ENCODE results near the gene MYL9. TPM values are rescaled to one million over a fixed set of nuclear protein-coding genes. Genes with fewer than 3 reads are reported as not detected.

MYL9 gene
- total RNA-seq, 1 experiment from 2014 or later = 49.3 TPM

- TF ChIP-seq ZBTB33 (IDR thresholded peaks at IDR 0.05; ENCODE audit: extremely low read depth, insufficient replicate concordance, low read length) (no peak), CTCF (IDR thresholded peaks at IDR 0.05 in 2 of 3, conservative IDR thresholded peaks at IDR 0.05 in 1 of 3; ENCODE audit: borderline replicate concordance in 1 of 3, insufficient read depth in 1 of 3, low read depth in 2 of 3, low read length in 2 of 3) (no peak), ZFX (IDR thresholded peaks at IDR 0.05) (no peak), POLR2AphosphoS5 (IDR thresholded peaks at IDR 0.05; ENCODE audit: low read depth, low read length) (no peak)
Measured at GRCh38 chr20:36497856-36498255, 43.5 kb upstream of the MYL9 start (continued).

GRCh38 chr20:36498386-36499179, 42.7 kb upstream of the MYL9 start:
- BruUV-seq (replicated peaks) = no TSS peak
- no peak for ATAC-seq
- Histone ChIP-seq H4K20me1 (ENCODE audit: insufficient read depth) (no peaks in the 10 kb centered on the region), H3K9ac (ENCODE audit: low read length) (no peak overlapping the region), H3K9me3 (ENCODE audit: control insufficient read depth in 1 of 2, insufficient read depth in 1 of 2, low read depth in 1 of 2, low read length in 2 of 2) (no peaks in the 10 kb centered on the region), H3K79me2 (ENCODE audit: insufficient read depth, low read length) (peaks cover 5% of the 10 kb centered on the region; the same call in 1 of the 2 replicates), H3K4me2 (ENCODE audit: low read length) (no peak overlapping the region), H3K4me3 (replicated peaks in 1 of 2; ENCODE audit: low read depth in 1 of 2, low read length in 2 of 2) (no peak overlapping the region), H3K27me3 (ENCODE audit: insufficient read depth, low read length) (no peaks in the 10 kb centered on the region), H2AFZ (ENCODE audit: low read depth, low read length, poor library complexity, severe bottlenecking) (no peak overlapping the region), H3K36me3 (ENCODE audit: control insufficient read depth in 1 of 2, insufficient read depth in 2 of 2, low read length in 2 of 2) (peaks cover 0 to 25% of the 10 kb centered on the region in 2 experiments; a peak in 2 of 4 replicates), H3K9me2 (ENCODE audit: insufficient read depth) (no peaks in the 10 kb centered on the region), H3K4me1 (ENCODE audit: control insufficient read depth in 1 of 2, insufficient read depth in 2 of 2, low read length in 2 of 2) (no peaks in the 10 kb centered on the region), H3K27ac (ENCODE audit: low read depth, low read length) (no peak overlapping the region)
- intact Hi-C loops (cut with micrococcal nuclease) = no loop called here
- CTCF ChIA-PET = no interaction called here
- no peak for DNase-seq (ENCODE audit: low read depth, low spot score)
- RAD21 ChIA-PET (ENCODE audit: low non-redundant PET in 1 of 2, low total read pairs in 2 of 2, uncharacterized antibody in 2 of 2, unreplicated experiment in 2 of 2) = no interaction called here
- POLR2A ChIA-PET = no interaction called here
- TF ChIP-seq JUND (IDR thresholded peaks at IDR 0.05) (no peak), ZFX (IDR thresholded peaks at IDR 0.05) (no peak), CEBPB (IDR thresholded peaks at IDR 0.05; ENCODE audit: low read depth) (no peak), EGR1 (IDR thresholded peaks at IDR 0.05; ENCODE audit: low read depth) (no peak), CBX3 (IDR thresholded peaks at IDR 0.05; ENCODE audit: low read depth) (no peak), RAD21 (IDR thresholded peaks at IDR 0.05; ENCODE audit: low read depth) (no peak), EZH2phosphoT487 (IDR thresholded peaks at IDR 0.05; ENCODE audit: borderline replicate concordance) (no peak), FOSL1 (IDR thresholded peaks at IDR 0.05; ENCODE audit: low read depth) (no peak), ZNF274 (IDR thresholded peaks at IDR 0.05; ENCODE audit: low read depth, low read length) (no peak), SP1 (IDR thresholded peaks at IDR 0.05; ENCODE audit: low read depth) (no peak), POLR2AphosphoS5 (IDR thresholded peaks at IDR 0.05; ENCODE audit: low read depth, low read length) (no peak), ELF1 (IDR thresholded peaks at IDR 0.05; ENCODE audit: borderline replicate concordance, low read depth) (no peak), EZH2 (IDR thresholded peaks at IDR 0.05) (no peak), POLR2A (IDR thresholded peaks at IDR 0.05; ENCODE audit: borderline replicate concordance, extremely low read depth, insufficient read depth, insufficient read length) (no peak)
- TF ChIP-seq, protein P1, sequence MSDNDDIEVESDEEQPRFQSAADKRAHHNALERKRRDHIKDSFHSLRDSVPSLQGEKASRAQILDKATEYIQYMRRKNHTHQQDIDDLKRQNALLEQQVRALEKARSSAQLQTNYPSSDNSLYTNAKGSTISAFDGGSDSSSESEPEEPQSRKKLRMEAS (IDR thresholded peaks at IDR 0.05) = no peak
- TF ChIP-seq, protein P2, sequence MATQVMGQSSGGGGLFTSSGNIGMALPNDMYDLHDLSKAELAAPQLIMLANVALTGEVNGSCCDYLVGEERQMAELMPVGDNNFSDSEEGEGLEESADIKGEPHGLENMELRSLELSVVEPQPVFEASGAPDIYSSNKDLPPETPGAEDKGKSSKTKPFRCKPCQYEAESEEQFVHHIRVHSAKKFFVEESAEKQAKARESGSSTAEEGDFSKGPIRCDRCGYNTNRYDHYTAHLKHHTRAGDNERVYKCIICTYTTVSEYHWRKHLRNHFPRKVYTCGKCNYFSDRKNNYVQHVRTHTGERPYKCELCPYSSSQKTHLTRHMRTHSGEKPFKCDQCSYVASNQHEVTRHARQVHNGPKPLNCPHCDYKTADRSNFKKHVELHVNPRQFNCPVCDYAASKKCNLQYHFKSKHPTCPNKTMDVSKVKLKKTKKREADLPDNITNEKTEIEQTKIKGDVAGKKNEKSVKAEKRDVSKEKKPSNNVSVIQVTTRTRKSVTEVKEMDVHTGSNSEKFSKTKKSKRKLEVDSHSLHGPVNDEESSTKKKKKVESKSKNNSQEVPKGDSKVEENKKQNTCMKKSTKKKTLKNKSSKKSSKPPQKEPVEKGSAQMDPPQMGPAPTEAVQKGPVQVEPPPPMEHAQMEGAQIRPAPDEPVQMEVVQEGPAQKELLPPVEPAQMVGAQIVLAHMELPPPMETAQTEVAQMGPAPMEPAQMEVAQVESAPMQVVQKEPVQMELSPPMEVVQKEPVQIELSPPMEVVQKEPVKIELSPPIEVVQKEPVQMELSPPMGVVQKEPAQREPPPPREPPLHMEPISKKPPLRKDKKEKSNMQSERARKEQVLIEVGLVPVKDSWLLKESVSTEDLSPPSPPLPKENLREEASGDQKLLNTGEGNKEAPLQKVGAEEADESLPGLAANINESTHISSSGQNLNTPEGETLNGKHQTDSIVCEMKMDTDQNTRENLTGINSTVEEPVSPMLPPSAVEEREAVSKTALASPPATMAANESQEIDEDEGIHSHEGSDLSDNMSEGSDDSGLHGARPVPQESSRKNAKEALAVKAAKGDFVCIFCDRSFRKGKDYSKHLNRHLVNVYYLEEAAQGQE (IDR thresholded peaks at IDR 0.05; ENCODE audit: low read depth) = no peak

All from HCT116 (cell line).